Measurements from ENCODE around the gene IKBIP. TPM values are rescaled to one million over a fixed set of nuclear protein-coding genes. Genes with fewer than 3 reads are reported as not detected.

Gene IKBIP
- total and polyA plus RNA-seq, 9 of the 15 experiments (the other 6 are each of a cell fraction or from before 2014, with no cell fraction given): 3.3 to 19.5 (median 14.9) TPM

- TF ChIP-seq, protein P1, sequence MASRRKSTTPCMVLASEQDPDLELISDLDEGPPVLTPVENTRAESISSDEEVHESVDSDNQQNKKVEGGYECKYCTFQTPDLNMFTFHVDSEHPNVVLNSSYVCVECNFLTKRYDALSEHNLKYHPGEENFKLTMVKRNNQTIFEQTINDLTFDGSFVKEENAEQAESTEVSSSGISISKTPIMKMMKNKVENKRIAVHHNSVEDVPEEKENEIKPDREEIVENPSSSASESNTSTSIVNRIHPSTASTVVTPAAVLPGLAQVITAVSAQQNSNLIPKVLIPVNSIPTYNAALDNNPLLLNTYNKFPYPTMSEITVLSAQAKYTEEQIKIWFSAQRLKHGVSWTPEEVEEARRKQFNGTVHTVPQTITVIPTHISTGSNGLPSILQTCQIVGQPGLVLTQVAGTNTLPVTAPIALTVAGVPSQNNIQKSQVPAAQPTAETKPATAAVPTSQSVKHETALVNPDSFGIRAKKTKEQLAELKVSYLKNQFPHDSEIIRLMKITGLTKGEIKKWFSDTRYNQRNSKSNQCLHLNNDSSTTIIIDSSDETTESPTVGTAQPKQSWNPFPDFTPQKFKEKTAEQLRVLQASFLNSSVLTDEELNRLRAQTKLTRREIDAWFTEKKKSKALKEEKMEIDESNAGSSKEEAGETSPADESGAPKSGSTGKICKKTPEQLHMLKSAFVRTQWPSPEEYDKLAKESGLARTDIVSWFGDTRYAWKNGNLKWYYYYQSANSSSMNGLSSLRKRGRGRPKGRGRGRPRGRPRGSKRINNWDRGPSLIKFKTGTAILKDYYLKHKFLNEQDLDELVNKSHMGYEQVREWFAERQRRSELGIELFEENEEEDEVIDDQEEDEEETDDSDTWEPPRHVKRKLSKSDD (conservative IDR thresholded peaks at IDR 0.05; ENCODE audit: low read length): 0 out of 2 replicates have a peak, but pooled peaks have one; percentile 70
- peak; percentile 75; the same call in 1 of the 2 replicates for TF ChIP-seq BMI1 (IDR thresholded peaks at IDR 0.05; ENCODE audit: low read length)
- no peak for TF ChIP-seq CBX2 (IDR thresholded peaks at IDR 0.05; ENCODE audit: insufficient read depth, low read length, poor library complexity, severe bottlenecking)
- no peak for TF ChIP-seq CBFA2T2 (conservative IDR thresholded peaks at IDR 0.05)
- TF ChIP-seq ZNF134 (CRISPR knock-in tag; conservative IDR thresholded peaks at IDR 0.05): no peak
- no peak for TF ChIP-seq ETV6 (IDR thresholded peaks at IDR 0.05; ENCODE audit: borderline replicate concordance in 1 of 2, low read depth in 2 of 2, low read length in 1 of 2)
- TF ChIP-seq ETV6 (CRISPR knock-in tag; IDR thresholded peaks at IDR 0.05; ENCODE audit: borderline replicate concordance): no peak
- no peak for TF ChIP-seq ZNF212 (CRISPR knock-in tag; IDR thresholded peaks at IDR 0.05)
- peak in 1 of 2 experiments; percentile 9; a peak in 1 of 3 replicates for TF ChIP-seq CBX3 (IDR thresholded peaks at IDR 0.05; ENCODE audit: borderline replicate concordance in 1 of 2, low read length in 2 of 2)
- TF ChIP-seq PRMT5 (CRISPR knock-in tag; IDR thresholded peaks at IDR 0.05): no peak
- no peak for TF ChIP-seq CEBPG (CRISPR knock-in tag; IDR thresholded peaks at IDR 0.05)
- TF ChIP-seq CEBPG (tag; conservative IDR thresholded peaks at IDR 0.05 in 1 of 2, IDR thresholded peaks at IDR 0.05 in 1 of 2): no peak
- no peak for TF ChIP-seq ZBTB8A (IDR thresholded peaks at IDR 0.05; ENCODE audit: partially characterized antibody)
- TF ChIP-seq, protein P2, sequence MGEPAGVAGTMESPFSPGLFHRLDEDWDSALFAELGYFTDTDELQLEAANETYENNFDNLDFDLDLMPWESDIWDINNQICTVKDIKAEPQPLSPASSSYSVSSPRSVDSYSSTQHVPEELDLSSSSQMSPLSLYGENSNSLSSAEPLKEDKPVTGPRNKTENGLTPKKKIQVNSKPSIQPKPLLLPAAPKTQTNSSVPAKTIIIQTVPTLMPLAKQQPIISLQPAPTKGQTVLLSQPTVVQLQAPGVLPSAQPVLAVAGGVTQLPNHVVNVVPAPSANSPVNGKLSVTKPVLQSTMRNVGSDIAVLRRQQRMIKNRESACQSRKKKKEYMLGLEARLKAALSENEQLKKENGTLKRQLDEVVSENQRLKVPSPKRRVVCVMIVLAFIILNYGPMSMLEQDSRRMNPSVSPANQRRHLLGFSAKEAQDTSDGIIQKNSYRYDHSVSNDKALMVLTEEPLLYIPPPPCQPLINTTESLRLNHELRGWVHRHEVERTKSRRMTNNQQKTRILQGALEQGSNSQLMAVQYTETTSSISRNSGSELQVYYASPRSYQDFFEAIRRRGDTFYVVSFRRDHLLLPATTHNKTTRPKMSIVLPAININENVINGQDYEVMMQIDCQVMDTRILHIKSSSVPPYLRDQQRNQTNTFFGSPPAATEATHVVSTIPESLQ (CRISPR knock-in tag; IDR thresholded peaks at IDR 0.05): no peak
- no peak for TF ChIP-seq HLTF (IDR thresholded peaks at IDR 0.05)
- no peak for TF ChIP-seq ZNF124 (CRISPR knock-in tag; IDR thresholded peaks at IDR 0.05)
- TF ChIP-seq TBL1XR1 (IDR thresholded peaks at IDR 0.05; ENCODE audit: low read length in 2 of 2): peak in 1 of 2 experiments; percentile 93; a peak in 2 of 4 replicates
- TF ChIP-seq GATAD2A (IDR thresholded peaks at IDR 0.05): no peak
- no peak for TF ChIP-seq ID3 (CRISPR knock-in tag; IDR thresholded peaks at IDR 0.05)
- TF ChIP-seq ID3 (tag; IDR thresholded peaks at IDR 0.05): no peak
- no peak for TF ChIP-seq DACH1 (IDR thresholded peaks at IDR 0.05; ENCODE audit: partially characterized antibody)
- no peak for TF ChIP-seq ZNF57 (CRISPR knock-in tag; IDR thresholded peaks at IDR 0.05)
- TF ChIP-seq, protein P3, sequence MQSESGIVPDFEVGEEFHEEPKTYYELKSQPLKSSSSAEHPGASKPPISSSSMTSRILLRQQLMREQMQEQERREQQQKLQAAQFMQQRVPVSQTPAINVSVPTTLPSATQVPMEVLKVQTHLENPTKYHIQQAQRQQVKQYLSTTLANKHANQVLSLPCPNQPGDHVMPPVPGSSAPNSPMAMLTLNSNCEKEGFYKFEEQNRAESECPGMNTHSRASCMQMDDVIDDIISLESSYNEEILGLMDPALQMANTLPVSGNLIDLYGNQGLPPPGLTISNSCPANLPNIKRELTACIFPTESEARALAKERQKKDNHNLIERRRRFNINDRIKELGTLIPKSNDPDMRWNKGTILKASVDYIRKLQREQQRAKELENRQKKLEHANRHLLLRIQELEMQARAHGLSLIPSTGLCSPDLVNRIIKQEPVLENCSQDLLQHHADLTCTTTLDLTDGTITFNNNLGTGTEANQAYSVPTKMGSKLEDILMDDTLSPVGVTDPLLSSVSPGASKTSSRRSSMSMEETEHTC (IDR thresholded peaks at IDR 0.05): no peak; the same call in 1 of the 2 replicates
- no peak for TF ChIP-seq CC2D1A (IDR thresholded peaks at IDR 0.05)
- no peak for TF ChIP-seq RUNX1 (IDR thresholded peaks at IDR 0.05; ENCODE audit: low read depth)
These were observed 51.1 kb downstream of the IKBIP start, which contains the start of gene SLC25A3 (continued) for GRCh38 chr12:98593351-98594049.

Data from K562 (cell line).